HCT116 (cell line): Measurements from ENCODE around the gene CHST10. TPM values are rescaled to one million over a fixed set of nuclear protein-coding genes. Genes with fewer than 3 reads are reported as not detected.

Source experiments
- ATAC-seq: fragments of 200-7000 bp; cut with Tn5 transposase; 2 replicates; pipeline ENCODE4 v1.9.1; 2020; ENCODE audit warnings: mild to moderate bottlenecking, moderate library complexity
- BruUV-seq: library from RNA; stranded (reverse); fragments of 400-500 nt; replicated peaks from 2 replicates; lab custom pipeline; 2021; lab: Mats Ljungman, UMichigan
- CTCF ChIA-PET: fragments of 300-600 bp; sonication (Branson Sonifier 250); formaldehyde crosslinking; loops from one replicate; lab custom pipeline; 2021; ENCODE audit warnings: antibody characterized with exemption; lab: Charles Lee
- POLR2A ChIA-PET: fragments of 300-600, 350-600 bp; sonication (Branson Sonifier 250); formaldehyde crosslinking; loops from one replicate; lab custom pipeline; 2021; ENCODE audit warnings: antibody characterized with exemption; lab: Charles Lee
- RAD21 ChIA-PET, 2 experiments: fragments of 300-600 bp; sonication (Branson Sonifier 250); formaldehyde crosslinking; loops; one replicate each; lab custom pipeline; 2023; ENCODE audit warnings: low total read pairs in 2 of 2; ENCODE audit not compliant: uncharacterized antibody in 2 of 2, unreplicated experiment in 2 of 2, low non-redundant PET in 1 of 2; lab: Charles Lee
- DNase-seq: peaks from one replicate; pipeline ENCODE4 v3.0.0-alpha.2; 2010; ENCODE audit warnings: low read depth, low spot score
- H2AFZ ChIP-seq: fragments of 200-600 bp; shearing (Covaris generic), sonication (generic); 2 replicates; pipeline ENCODE4 v1.6.1; 2017; ENCODE audit warnings: low read depth, mixed run types, mixed read lengths, antibody characterized with exemption, low read length; ENCODE audit not compliant: poor library complexity, severe bottlenecking
- H3K27ac ChIP-seq: 2 replicates; pipeline ENCODE4 v1.5.1; 2012; ENCODE audit warnings: low read depth, low read length
- H3K27me3 ChIP-seq: fragments of 200-600 bp; sonication (generic); 2 replicates; pipeline ENCODE4 v1.6.1; 2016; ENCODE audit warnings: mixed run types, low read length, mixed read lengths; ENCODE audit not compliant: insufficient read depth
- H3K36me3 ChIP-seq, 2 experiments: fragments of 200-500 bp in 1 of 2; fragments of 200-600 bp in 1 of 2; sonication (Bioruptor generic) in 1 of 2; sonication (generic) in 1 of 2; 2 replicates each; pipeline versions ENCODE4 v1.5.1 to v1.6.1; 2014 to 2016; ENCODE audit warnings: low read length in 2 of 2, inconsistent platforms in 1 of 2, mixed read lengths in 1 of 2, mixed run types in 1 of 2; ENCODE audit not compliant: insufficient read depth in 2 of 2, control insufficient read depth in 1 of 2
- H3K4me1 ChIP-seq, 2 experiments: fragments of 200-600 bp in 1 of 2; sonication (generic) in 1 of 2; 2 replicates each; pipeline versions ENCODE4 v1.5.1 to v1.6.1; 2012 to 2017; ENCODE audit warnings: low read length in 2 of 2, inconsistent platforms in 1 of 2, mild to moderate bottlenecking in 1 of 2, mixed read lengths in 1 of 2, mixed run types in 1 of 2, moderate library complexity in 1 of 2; ENCODE audit not compliant: insufficient read depth in 2 of 2, control insufficient read depth in 1 of 2
- H3K4me2 ChIP-seq: fragments of 200-600 bp; sonication (generic); 2 replicates; pipeline ENCODE4 v1.6.1; 2017; ENCODE audit warnings: mixed run types, low read length, mixed read lengths
- H3K4me3 ChIP-seq, 2 experiments: fragments of 200-600 bp in 1 of 2; sonication (generic) in 1 of 2; replicated peaks in 1 of 2; 2 replicates each; pipeline ENCODE4 v1.5.1; 2011 to 2016; ENCODE audit warnings: low read length in 2 of 2, control low read depth in 1 of 2, low read depth in 1 of 2, mild to moderate bottlenecking in 1 of 2, mixed read lengths in 1 of 2, mixed run types in 1 of 2
- H3K79me2 ChIP-seq: fragments of 200-600 bp; sonication (generic); 2 replicates; pipeline ENCODE4 v1.6.1; 2017; ENCODE audit warnings: mild to moderate bottlenecking, mixed run types, low read length, moderate library complexity, mixed read lengths; ENCODE audit not compliant: insufficient read depth
- H3K9ac ChIP-seq: fragments of 200-600 bp; sonication (generic); 2 replicates; pipeline ENCODE4 v1.6.1; 2016; ENCODE audit warnings: low read length, mixed read lengths
- H3K9me2 ChIP-seq: fragments of 200-600 bp; sonication (generic), shearing (Covaris generic); 2 replicates; pipeline ENCODE4 v1.6.1; 2017; ENCODE audit warnings: mixed run types, mild to moderate bottlenecking, moderate library complexity; ENCODE audit not compliant: insufficient read depth
- H3K9me3 ChIP-seq, 2 experiments: fragments of 200-500 bp in 1 of 2; fragments of 200-600 bp in 1 of 2; sonication (Bioruptor generic) in 1 of 2; sonication (generic) in 1 of 2; 2 replicates each; pipeline ENCODE4 v1.6.1; 2014 to 2017; ENCODE audit warnings: low read length in 2 of 2, mixed read lengths in 2 of 2, inconsistent platforms in 1 of 2, low read depth in 1 of 2, mild to moderate bottlenecking in 1 of 2, mixed run types in 1 of 2, moderate library complexity in 1 of 2; ENCODE audit not compliant: control insufficient read depth in 1 of 2, insufficient read depth in 1 of 2
- H4K20me1 ChIP-seq: fragments of 200-600 bp; sonication (generic), shearing (Covaris generic); 2 replicates; pipeline ENCODE4 v1.6.1; 2017; ENCODE audit warnings: mixed run types, mild to moderate bottlenecking, moderate library complexity; ENCODE audit not compliant: insufficient read depth
- CBX3 ChIP-seq: IDR thresholded peaks from 2 replicates; pipeline ENCODE4 v1.6.1; 2012; ENCODE audit warnings: low read depth
- CEBPB ChIP-seq: IDR thresholded peaks from 2 replicates; pipeline ENCODE4 v1.6.1; 2012; ENCODE audit warnings: low read depth
- EGR1 ChIP-seq: IDR thresholded peaks from 2 replicates; pipeline ENCODE4 v1.6.1; 2012; ENCODE audit warnings: low read depth
- ELF1 ChIP-seq: IDR thresholded peaks from 2 replicates; pipeline ENCODE4 v1.6.1; 2012; ENCODE audit warnings: low read depth, borderline replicate concordance
- EZH2 ChIP-seq: fragments of 200-600 bp; sonication (generic); IDR thresholded peaks from 2 replicates; pipeline ENCODE4 v1.6.1; 2017; ENCODE audit warnings: antibody characterized with exemption, mixed run types
- EZH2phosphoT487 ChIP-seq: fragments of 200-600 bp; IDR thresholded peaks from 2 replicates; pipeline ENCODE4 v1.6.1; 2018; ENCODE audit warnings: antibody characterized with exemption, borderline replicate concordance
- FOSL1 ChIP-seq: IDR thresholded peaks from 2 replicates; pipeline ENCODE4 v1.6.1; 2012; ENCODE audit warnings: low read depth
- MAX ChIP-seq: IDR thresholded peaks from 2 replicates; pipeline ENCODE4 v1.6.1; 2012
- POLR2A ChIP-seq: IDR thresholded peaks from 2 replicates; pipeline ENCODE4 v1.7.0; 2011; ENCODE audit warnings: borderline replicate concordance; ENCODE audit not compliant: insufficient read depth, insufficient read length; ENCODE audit errors: extremely low read depth
- POLR2AphosphoS5 ChIP-seq: IDR thresholded peaks from 2 replicates; pipeline ENCODE4 v1.6.1; 2011; ENCODE audit warnings: mild to moderate bottlenecking, low read depth, low read length, moderate library complexity
- RAD21 ChIP-seq: IDR thresholded peaks from 2 replicates; pipeline ENCODE4 v1.6.1; 2012; ENCODE audit warnings: low read depth, mild to moderate bottlenecking
- REST ChIP-seq: IDR thresholded peaks from 2 replicates; pipeline ENCODE4 v1.6.1; 2012; ENCODE audit warnings: low read depth
- SIN3A ChIP-seq: IDR thresholded peaks from 2 replicates; pipeline ENCODE4 v1.6.1; 2012; ENCODE audit warnings: low read depth
- SP1 ChIP-seq: IDR thresholded peaks from 2 replicates; pipeline ENCODE4 v1.6.1; 2012; ENCODE audit warnings: low read depth
- SRF ChIP-seq: IDR thresholded peaks from 2 replicates; pipeline ENCODE4 v1.6.1; 2012; ENCODE audit warnings: low read depth
- TCF7L2 ChIP-seq: IDR thresholded peaks from 2 replicates; pipeline ENCODE4 v1.7.0; 2011; ENCODE audit warnings: borderline replicate concordance, inconsistent platforms; ENCODE audit not compliant: insufficient read depth, insufficient read length; ENCODE audit errors: extremely low read depth
- YY1 ChIP-seq: IDR thresholded peaks from 2 replicates; pipeline ENCODE4 v1.6.1; 2011; ENCODE audit warnings: low read length, low read depth, moderate library complexity, mild to moderate bottlenecking; ENCODE audit not compliant: insufficient replicate concordance; ENCODE audit errors: extremely low read depth
- ZBTB33 ChIP-seq: IDR thresholded peaks from 2 replicates; pipeline ENCODE4 v1.6.1; 2011; ENCODE audit warnings: mild to moderate bottlenecking, low read length, moderate library complexity; ENCODE audit not compliant: insufficient replicate concordance; ENCODE audit errors: extremely low read depth
- ZFX ChIP-seq: fragments of 450-650 bp; IDR thresholded peaks from 2 replicates; pipeline ENCODE4 v1.6.1; 2017
- ZNF274 ChIP-seq: fragments of 200-500 bp; sonication (Bioruptor generic); IDR thresholded peaks from 2 replicates; pipeline ENCODE4 v1.6.1; 2014; ENCODE audit warnings: mild to moderate bottlenecking, low read depth, low read length, inconsistent platforms
- intact Hi-C: fragments of 100-400 bp; cut with micrococcal nuclease; formaldehyde crosslinking; loops from 2 replicates; pipeline ENCODE4 v1.10.0; 2022
- total RNA-seq: library from RNA; stranded (reverse); gene quantifications from one replicate; pipeline ENCODE4 v1.2.1, GENCODE V29; 2021; ENCODE audit not compliant: unreplicated experiment

Gene CHST10
- total RNA-seq, 1 experiment from 2014 or later: 0.27 TPM

- POLR2A ChIA-PET: no interaction called here
- H3K9me3 ChIP-seq: no peaks in the 10 kb centered on the region
- TF ChIP-seq RAD21: no peak
- TF ChIP-seq EZH2: no peak
- no peak for TF ChIP-seq CBX3
- no peak for TF ChIP-seq ZFX
- TF ChIP-seq TCF7L2: no peak
- no peak for TF ChIP-seq EGR1
- TF ChIP-seq MAX: no peak
- no peak for TF ChIP-seq SRF
- TF ChIP-seq ZBTB33: no peak
- TF ChIP-seq ZNF274: no peak
- no peak for TF ChIP-seq POLR2AphosphoS5
- TF ChIP-seq FOSL1: no peak
- no peak for TF ChIP-seq CEBPB
- no peak for TF ChIP-seq ELF1
- TF ChIP-seq YY1: no peak
- TF ChIP-seq REST: no peak
- no peak for TF ChIP-seq SIN3A
- TF ChIP-seq EZH2phosphoT487: no peak
- no peak for TF ChIP-seq POLR2A
- TF ChIP-seq SP1: no peak
- DNase-seq (no peak), ATAC-seq (no peak)
- no peak overlapping the region for H3K27ac ChIP-seq
- no TSS peak for BruUV-seq
- H3K4me2 ChIP-seq: no peak overlapping the region
- no peaks in the 10 kb centered on the region for H3K79me2 ChIP-seq
- no peaks in the 10 kb centered on the region for H3K36me3 ChIP-seq
- no peak overlapping the region for H2AFZ ChIP-seq
- no peak overlapping the region for H3K4me3 ChIP-seq
- CTCF ChIA-PET: interaction anchor here (3.8 kb wide), 1 partner anchor 122 kb away, joined by 12 read pairs; no protein-coding TSS in a partner anchor
- intact Hi-C loops: loop anchor here (10.0 kb wide), 1 partner anchor 829 kb away; no protein-coding TSS in a partner anchor
- peaks cover 0 to 7% of the 10 kb centered on the region in 2 experiments; a peak in 2 of 4 replicates for H3K4me1 ChIP-seq
- RAD21 ChIA-PET: no interaction called here
- H3K27me3 ChIP-seq: no peaks in the 10 kb centered on the region
- H4K20me1 ChIP-seq: no peaks in the 10 kb centered on the region
- H3K9ac ChIP-seq: no peak overlapping the region
- no peaks in the 10 kb centered on the region for H3K9me2 ChIP-seq
Observed at GRCh38 chr2:100383954-100384353, 33.5 kb downstream of the CHST10 start.
